HG03108 (cell line): Measurements from ENCODE around the gene IYD.

Experiments
- ATAC-seq: cut with Tn5 transposase; IDR thresholded peaks from one replicate; pipeline ENCODE4 v1.9.1; 2021; ENCODE audit warnings: moderate library complexity; ENCODE audit not compliant: unreplicated experiment

The IYD gene

GRCh38 chr6:150394053-150394898 lies 25.5 kb downstream of the IYD start:
- no peak for ATAC-seq

- no peak for ATAC-seq
Observed at GRCh38 chr6:150394899-150395295, 26.1 kb downstream of the IYD start.

GRCh38 chr6:150395388-150396009 lies 26.7 kb downstream of the IYD start:
- ATAC-seq, result no peak

GRCh38 chr6:150403458-150404246 lies 34.8 kb downstream of the IYD start:
- no peak for ATAC-seq

- no peak for ATAC-seq
Observed at GRCh38 chr6:150406948-150407347, 38.1 kb downstream of the IYD start.

GRCh38 chr6:150408842-150409241 lies 40.0 kb downstream of the IYD start:
- no peak for ATAC-seq

- ATAC-seq, result no peak
Observed at GRCh38 chr6:150409576-150410066, 40.8 kb downstream of the IYD start.

- ATAC-seq, result no peak
Observed at GRCh38 chr6:150410399-150410798, 41.6 kb downstream of the IYD start.

GRCh38 chr6:150410906-150411305 lies 42.1 kb downstream of the IYD start:
- no peak for ATAC-seq

- ATAC-seq, result no peak
Observed at GRCh38 chr6:150412221-150412620, 43.4 kb downstream of the IYD start.

GRCh38 chr6:150413198-150413597 lies 44.4 kb downstream of the IYD start:
- ATAC-seq, result no peak

GRCh38 chr6:150413781-150414281 lies 45.0 kb downstream of the IYD start:
- no peak for ATAC-seq

GRCh38 chr6:150416128-150416527 lies 47.3 kb downstream of the IYD start:
- ATAC-seq, result no peak

- ATAC-seq, result no peak
Observed at GRCh38 chr6:150417250-150417649, 48.4 kb downstream of the IYD start.

- ATAC-seq, result peak; percentile 78
Observed at GRCh38 chr6:150417899-150418826, 49.4 kb downstream of the IYD start.

GRCh38 chr6:150418827-150419594 lies 50.2 kb downstream of the IYD start:
- ATAC-seq, result no peak

- no peak for ATAC-seq
Observed at GRCh38 chr6:150420428-150420827, 51.6 kb downstream of the IYD start.

GRCh38 chr6:150420926-150421325 lies 52.1 kb downstream of the IYD start:
- no peak for ATAC-seq

- ATAC-seq, result no peak
Observed at GRCh38 chr6:150425508-150425907, 56.7 kb downstream of the IYD start.
